GM11168 (cell line): Measurements from ENCODE around the gene CAMK2G.

Source experiments
- in situ Hi-C: fragments of 300-500 bp; cut with MboI; formaldehyde crosslinking; loops from one replicate; pipeline ENCODE4 v1.12.0; 2022; ENCODE audit warnings: low sequenced_read_pairs; ENCODE audit not compliant: unreplicated experiment

CAMK2G gene

DNA sequence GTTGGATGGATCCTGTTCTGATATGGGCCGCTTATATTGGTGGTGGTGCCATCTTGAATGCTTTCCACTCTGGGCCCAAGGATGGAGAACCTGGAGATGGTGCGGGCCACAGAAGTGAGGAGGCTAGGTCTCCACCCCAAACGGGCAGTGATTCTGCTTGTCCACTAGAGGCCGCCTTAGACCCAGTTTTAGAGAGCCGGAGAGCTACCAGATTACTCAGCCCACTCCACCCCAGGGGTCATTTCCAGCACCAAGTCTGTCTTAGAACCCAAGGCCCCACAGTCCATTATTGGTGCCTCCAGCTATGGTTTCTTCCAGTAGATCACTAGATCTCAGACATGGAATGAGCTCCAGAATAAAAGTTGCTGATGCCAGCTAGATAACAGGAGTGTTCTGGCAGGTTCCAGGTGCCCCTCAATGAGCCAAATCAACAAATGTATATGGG, 11.8 kb upstream of the CAMK2G start:
- in situ Hi-C loops = loop anchor here (5.0 to 10.0 kb wide), 2 partner anchors 46 to 209 kb away; no protein-coding TSS in a partner anchor

DNA sequence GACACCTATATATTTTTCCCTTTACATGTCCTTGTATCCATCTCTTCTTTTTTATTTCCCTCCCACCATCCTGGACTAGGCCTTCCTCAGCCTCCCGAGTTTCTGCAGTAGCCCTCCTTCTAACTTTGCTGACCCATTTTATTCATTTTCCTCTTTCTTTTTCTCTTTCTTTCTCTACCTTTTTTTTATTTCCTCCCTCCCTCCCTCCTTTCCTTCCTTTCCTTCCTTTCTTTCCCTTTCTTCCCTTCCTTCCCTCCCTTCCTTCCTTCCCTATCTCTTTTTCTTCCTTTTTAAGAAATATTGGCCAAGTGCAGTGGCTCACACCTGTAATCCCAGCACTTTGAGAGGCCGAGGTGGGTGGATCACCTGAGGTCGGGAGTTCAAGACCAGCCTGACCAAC, 9.7 kb upstream of the CAMK2G start:
- in situ Hi-C loops = loop anchor here (5.0 to 10.0 kb wide), 2 partner anchors 37 to 211 kb away; no protein-coding TSS in a partner anchor

- in situ Hi-C loops = loop anchor here (5.0 to 10.0 kb wide), 2 partner anchors 34 to 213 kb away; no protein-coding TSS in a partner anchor
Observed at GRCh38 chr10:73881221-73881919, 7.0 kb upstream of the CAMK2G start.

- in situ Hi-C loops = loop anchor here (5.0 to 10.0 kb wide), 2 partner anchors 32 to 215 kb away; no protein-coding TSS in a partner anchor
Observed at GRCh38 chr10:73879296-73880173, 5.2 kb upstream of the CAMK2G start.

GRCh38 chr10:73878365-73878764, 4.0 kb upstream of the CAMK2G start:
- in situ Hi-C loops = no loop called here

DNA sequence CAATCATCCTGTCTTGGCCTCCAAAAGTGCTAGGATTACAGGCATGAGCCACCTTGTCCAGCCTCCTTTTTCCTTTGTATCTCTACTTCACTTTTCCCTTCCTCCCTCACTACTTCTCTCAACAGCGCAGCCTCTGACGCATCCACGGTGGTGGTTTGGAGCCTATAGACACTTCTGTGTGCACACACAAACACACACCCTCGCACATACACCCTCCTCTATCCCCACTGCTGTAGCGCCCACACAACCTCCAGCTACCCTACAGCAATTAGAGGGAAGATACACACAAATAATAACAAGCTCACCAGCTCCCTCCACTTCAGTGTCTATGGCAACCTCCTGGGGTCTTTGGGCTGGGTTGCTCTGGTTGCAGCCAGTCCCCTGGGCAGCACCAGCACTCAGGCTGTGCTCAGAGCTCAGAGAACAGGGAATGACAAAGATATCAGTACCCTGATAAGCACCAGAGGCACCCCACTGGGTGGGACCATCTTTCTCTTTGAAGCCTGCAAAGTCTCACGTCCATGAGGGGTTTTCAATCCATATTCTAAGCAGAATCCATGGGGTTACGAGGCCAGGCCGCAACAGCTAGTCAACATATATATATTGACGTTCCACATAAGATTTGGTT, 3.3 kb upstream of the CAMK2G start:
- in situ Hi-C loops = no loop called here

DNA sequence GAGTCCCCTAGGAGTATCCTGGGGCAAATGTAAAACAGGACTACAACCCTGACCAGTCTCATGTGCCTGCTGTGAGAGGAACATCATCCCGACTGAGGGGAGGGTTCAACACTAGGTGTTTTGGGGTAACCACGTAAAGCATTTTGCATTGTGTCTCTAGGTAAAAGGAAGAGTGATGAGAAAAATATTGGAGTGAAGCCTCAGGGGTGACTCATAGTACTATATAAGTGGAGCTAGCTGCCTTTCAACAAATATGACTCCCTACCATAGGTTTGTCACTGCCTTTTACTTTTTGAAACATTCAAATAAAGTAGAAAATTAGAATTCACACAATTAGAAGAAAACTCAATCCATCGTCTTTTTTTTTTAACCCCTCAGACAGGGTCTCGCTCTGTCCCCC, 2.6 kb upstream of the CAMK2G start:
- in situ Hi-C loops = no loop called here

DNA sequence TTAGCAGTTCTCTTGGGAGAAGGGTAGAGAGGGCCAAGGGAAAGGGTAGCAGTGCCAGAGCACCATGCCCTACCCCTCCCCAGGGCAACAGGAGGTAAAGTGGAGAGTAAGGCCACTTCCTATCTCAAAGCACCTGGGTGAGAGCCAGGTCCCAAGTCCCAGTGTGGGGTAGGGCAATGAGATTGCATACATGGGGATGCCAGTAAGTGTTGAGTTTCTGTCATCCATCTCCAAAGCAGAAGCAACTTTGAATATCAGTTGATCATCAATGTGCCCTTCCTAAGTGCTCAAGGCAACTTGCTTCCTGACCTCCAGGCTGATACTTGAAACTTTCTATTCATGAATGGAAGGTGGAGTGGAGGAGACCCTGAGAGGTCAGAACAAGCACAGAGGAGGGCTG, 2.2 kb upstream of the CAMK2G start:
- in situ Hi-C loops = no loop called here

DNA sequence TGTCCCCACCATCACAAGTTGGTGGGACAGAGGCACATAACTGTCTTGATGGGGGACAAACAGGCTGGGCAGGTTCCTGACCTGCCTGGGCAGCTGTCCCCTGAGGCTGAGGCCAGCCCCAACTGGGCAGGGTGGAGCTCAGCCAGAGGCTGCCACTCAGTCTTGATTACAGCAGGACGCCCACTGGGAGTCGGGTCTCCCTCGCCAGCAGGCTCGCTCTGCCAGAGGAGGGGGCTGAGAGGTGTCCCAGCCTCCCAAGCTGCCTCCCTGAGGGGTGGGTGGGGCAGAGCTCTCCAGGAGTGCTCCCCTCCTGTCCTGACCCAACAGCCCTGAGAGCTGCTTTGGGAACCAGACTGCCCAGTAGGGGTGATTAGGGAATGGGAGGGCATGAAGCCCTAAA, 1.8 kb upstream of the CAMK2G start:
- in situ Hi-C loops = no loop called here

DNA sequence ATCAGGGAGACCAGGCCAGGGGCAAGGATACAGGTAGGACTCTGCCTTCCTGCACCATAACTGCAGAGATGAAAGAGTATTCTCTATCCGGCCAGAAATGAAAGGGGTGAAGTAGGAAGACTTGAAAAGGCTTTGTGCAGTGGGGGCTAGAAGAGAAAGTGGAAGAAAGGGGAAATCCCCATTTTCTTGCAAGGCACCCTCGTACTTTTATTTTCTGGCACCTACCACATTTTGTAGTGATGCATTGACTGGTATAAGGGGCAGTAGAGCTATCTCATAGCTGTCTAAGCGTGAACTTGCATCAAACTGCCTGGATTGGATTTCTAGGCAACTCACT, 752 bp upstream of the CAMK2G start:
- in situ Hi-C loops = no loop called here

GRCh38 chr10:73873838-73874215, 528 bp downstream of the CAMK2G start:
- in situ Hi-C loops = no loop called here

DNA sequence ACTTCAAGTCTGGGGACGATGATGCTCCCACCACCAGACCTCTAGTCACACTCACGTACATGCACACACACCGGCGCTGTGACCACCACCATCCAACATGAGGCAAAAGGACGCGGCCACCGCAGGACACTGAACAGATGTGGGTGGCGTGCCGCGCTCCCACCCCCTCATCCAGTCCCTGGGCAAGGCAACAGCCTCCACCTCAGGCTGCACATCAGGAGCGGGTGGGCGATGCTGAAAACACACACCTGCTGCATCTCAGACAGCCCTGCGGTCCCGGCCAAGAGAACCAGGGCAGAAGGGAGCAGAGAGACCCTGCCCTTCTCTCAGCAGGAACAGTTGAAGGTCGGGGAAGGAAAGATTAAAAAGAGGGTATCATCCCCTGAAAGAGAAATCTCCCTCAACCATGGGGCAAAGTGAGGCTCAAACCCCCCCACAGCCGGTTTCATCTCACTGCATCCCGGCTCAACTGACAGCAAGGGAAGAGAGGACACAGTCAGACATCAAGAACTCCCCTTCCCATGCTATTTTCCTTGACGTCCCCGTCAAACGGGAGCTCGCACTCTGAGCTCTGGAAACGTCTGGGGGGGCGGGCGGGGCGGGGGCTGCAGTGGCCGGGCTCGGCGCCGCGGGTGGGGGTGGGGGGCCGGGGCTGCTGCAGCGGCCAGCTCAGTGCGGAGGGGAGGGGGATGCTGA, 1.1 kb downstream of the CAMK2G start:
- in situ Hi-C loops = no loop called here

DNA sequence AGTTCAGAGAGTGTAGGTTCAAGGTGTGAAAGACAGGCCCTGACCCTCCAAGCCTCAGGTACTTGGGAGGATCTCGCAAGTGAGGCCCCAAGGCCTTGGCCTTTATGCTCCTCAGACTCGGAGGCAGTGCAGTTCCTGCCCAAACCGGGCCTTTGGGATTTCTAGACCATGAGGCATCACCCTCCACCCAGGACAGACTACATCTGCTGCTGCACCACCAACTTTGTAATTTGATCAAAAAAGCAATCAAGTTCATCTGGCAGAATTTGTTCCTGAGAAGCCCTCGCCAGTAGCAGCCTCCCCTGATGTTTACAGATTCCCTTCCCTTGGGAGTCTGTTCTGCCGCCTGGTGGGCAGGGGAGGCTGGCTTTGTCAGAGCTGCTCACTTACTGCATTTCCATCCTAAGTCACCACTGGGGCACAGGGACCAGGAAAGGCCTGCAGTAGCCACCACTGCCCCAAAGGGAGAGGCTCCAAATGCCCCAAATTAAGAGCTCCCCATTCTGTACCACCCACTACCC, 2.1 kb downstream of the CAMK2G start:
- in situ Hi-C loops = no loop called here

GRCh38 chr10:73871295-73872189, 2.8 kb downstream of the CAMK2G start:
- in situ Hi-C loops = no loop called here

GRCh38 chr10:73868655-73869195, 5.6 kb downstream of the CAMK2G start:
- in situ Hi-C loops = no loop called here

- in situ Hi-C loops = no loop called here
Observed at GRCh38 chr10:73867871-73868631, 6.3 kb downstream of the CAMK2G start.

- in situ Hi-C loops = no loop called here
Observed at GRCh38 chr10:73867126-73867807, 7.1 kb downstream of the CAMK2G start.

- in situ Hi-C loops = no loop called here
Observed at GRCh38 chr10:73866621-73867020, 7.7 kb downstream of the CAMK2G start.
